Lung (tissue), 12 donors: ENCODE measurements around the gene STUM. TPM values are rescaled to one million over a fixed set of nuclear protein-coding genes. Genes with fewer than 3 reads are reported as not detected.

ENCODE experiments used
- ATAC-seq: fragments of 200-7000 bp; cut with Tn5 transposase; one replicate; pipeline ENCODE4 v1.9.1; 2020; ENCODE audit warnings: moderate number of reproducible peaks; ENCODE audit not compliant: insufficient read depth, low FRiP score
- DNase-seq, 3 donors: peaks; one replicate each; pipeline ENCODE4 v3.0.0-alpha.2; 2013 to 2017
- H3K27ac ChIP-seq, 2 donors: one replicate each; pipeline ENCODE4 v1.5.1; 2013; ENCODE audit warnings: mild to moderate bottlenecking in 2 of 2, moderate library complexity in 2 of 2, control low read depth in 1 of 2, inconsistent platforms in 1 of 2, low read depth in 1 of 2, low read length in 1 of 2
- H3K27me3 ChIP-seq, 3 donors: one replicate each; pipeline ENCODE4 v1.5.1; 2013; ENCODE audit warnings: low read length in 2 of 3; ENCODE audit not compliant: control insufficient read depth in 3 of 3, insufficient read depth in 3 of 3
- H3K36me3 ChIP-seq, 4 donors: one replicate each; pipeline ENCODE4 v1.5.1; 2013; ENCODE audit warnings: low read length in 4 of 4, mild to moderate bottlenecking in 1 of 4, moderate library complexity in 1 of 4; ENCODE audit not compliant: control insufficient read depth in 4 of 4, insufficient read depth in 4 of 4
- H3K4me1 ChIP-seq, 5 donors: one replicate each; pipeline ENCODE4 v1.5.1; 2013; ENCODE audit warnings: low read length in 5 of 5, mild to moderate bottlenecking in 2 of 5, moderate library complexity in 1 of 5; ENCODE audit not compliant: control insufficient read depth in 5 of 5, insufficient read depth in 5 of 5
- H3K4me3 ChIP-seq: one replicate; pipeline ENCODE4 v1.5.1; 2013; ENCODE audit warnings: mild to moderate bottlenecking, control low read depth, moderate library complexity
- H3K9ac ChIP-seq, 2 donors: one replicate each; pipeline ENCODE4 v1.5.1; 2013; ENCODE audit warnings: low read length in 2 of 2, control low read depth in 1 of 2; ENCODE audit not compliant: insufficient read depth in 1 of 2
- H3K9me3 ChIP-seq, 4 donors: one replicate each; pipeline ENCODE4 v1.5.1; 2013; ENCODE audit warnings: low read length in 3 of 4, mild to moderate bottlenecking in 1 of 4, moderate library complexity in 1 of 4; ENCODE audit not compliant: control insufficient read depth in 4 of 4, insufficient read depth in 3 of 4
- CTCF ChIP-seq: IDR thresholded peaks from 2 replicates; pipeline ENCODE4 v1.5.1; 2012; ENCODE audit warnings: mild to moderate bottlenecking; ENCODE audit errors: control extremely low read depth, extremely low read depth
- WGBS, 2 donors: extraction: QIAGEN DNeasy Blood & Tissue Kit; methylation state at CpG; one replicate each; pipeline ENCODE4 v1.1.7; 2013; 5-methylcytosine and 5-hydroxymethylcytosine counted together
- polyA plus RNA-seq, 2 donors: library from polyadenylated mRNA; stranded (reverse); fragments of 200-250 nt; gene quantifications; one replicate each; pipeline ENCODE4 v1.2.1, GENCODE V29; 2013
- total RNA-seq, 2 donors: library from RNA; depleted of rRNA in 1 of 2; stranded (reverse); fragments of >200 nt in 1 of 2; gene quantifications; one replicate each; pipeline ENCODE4 v1.2.1, GENCODE V29; 2014 to 2021
- donor health status: control.
- donor health status: control.
- donor health status: Bipolar disorder and iron deficiency.
- donor health status: healthy.
- donor health status: DM: yes; HTN: yes; CAD: no.

The STUM gene
- total and polyA plus RNA-seq, 4 donors, result 0.09 to 0.58 (median 0.48) TPM

GRCh38 chr1:226523646-226524406 lies 24.7 kb upstream of the STUM start:
- no peak for TF ChIP-seq CTCF
- Histone ChIP-seq H3K9me3 (peaks cover 0 to 3% (median 0%) of the 10 kb centered on the region in 4 donors), H3K27me3 (no peaks in the 10 kb centered on the region), H3K9ac (no peak overlapping the region), H3K4me1 (peaks cover 0 to 3% (median 0%) of the 10 kb centered on the region in 5 donors), H3K27ac (no peak overlapping the region), H3K4me3 (no peak overlapping the region), H3K36me3 (no peaks in the 10 kb centered on the region)
- 92% methylated on average over 8 of the region's 8 CpGs for WGBS, 2 donors
- ATAC-seq (no peak), DNase-seq (no peak)

- TF ChIP-seq CTCF, result no peak
Observed at GRCh38 chr1:226524547-226524946, 24.0 kb upstream of the STUM start.

GRCh38 chr1:226525750-226526149 lies 22.8 kb upstream of the STUM start:
- ATAC-seq, result no peak
- TF ChIP-seq CTCF, result no peak

More at GRCh38 chr1:226524547-226524946, 24.0 kb upstream of the STUM start:
- no peaks in the 10 kb centered on the region for H3K9me3 ChIP-seq
- H3K27me3 ChIP-seq, result no peaks in the 10 kb centered on the region
- no peak overlapping the region for H3K27ac ChIP-seq
- H3K36me3 ChIP-seq, result no peaks in the 10 kb centered on the region
- H3K4me3 ChIP-seq, result no peak overlapping the region
- DNase-seq (no peak), ATAC-seq (no peak)
- H3K9ac ChIP-seq, result no peak overlapping the region
- H3K4me1 ChIP-seq, result peaks cover 0 to 3% (median 0%) of the 10 kb centered on the region in 5 donors

More at GRCh38 chr1:226525750-226526149, 22.8 kb upstream of the STUM start:
- Histone ChIP-seq H3K27ac (no peak overlapping the region), H3K9ac (no peak overlapping the region), H3K27me3 (no peaks in the 10 kb centered on the region), H3K4me3 (no peak overlapping the region), H3K4me1 (no peaks in the 10 kb centered on the region), H3K9me3 (no peaks in the 10 kb centered on the region), H3K36me3 (no peaks in the 10 kb centered on the region)
- 81 to 89% methylated on average over 3 of the region's 3 CpGs for WGBS, 2 donors
- DNase-seq, result no peak
